HepG2 (cell line): ENCODE data around the gene NT5DC1. TPM values are rescaled to one million over a fixed set of nuclear protein-coding genes. Genes with fewer than 3 reads are reported as not detected.
A peak's percentile ranks its signal among the peaks of the same experiment; 100 is the strongest.

Experiments used
- ELK4 ChIP-seq: sonication (generic); formaldehyde crosslinking; IDR thresholded peaks from 2 replicates; pipeline ENCODE4 v1.9.0; 2021; ENCODE audit warnings: missing genetic modification reagents, borderline replicate concordance
- ESRRA ChIP-seq: sonication (generic); formaldehyde crosslinking; IDR thresholded peaks from 2 replicates; pipeline ENCODE4 v1.5.1; 2020; ENCODE audit warnings: mild to moderate bottlenecking, low read depth, missing genetic modification reagents
- FOXC1 ChIP-seq: sonication (generic); formaldehyde crosslinking; IDR thresholded peaks from 2 replicates; pipeline ENCODE4 v1.8.0; 2022; ENCODE audit warnings: mild to moderate bottlenecking, missing genetic modification reagents, borderline replicate concordance
- HNF1B ChIP-seq: sonication (generic); formaldehyde crosslinking; IDR thresholded peaks from 2 replicates; pipeline ENCODE4 v1.5.1; 2020; ENCODE audit warnings: mild to moderate bottlenecking, moderate library complexity, missing genetic modification reagents
- HNF4A ChIP-seq: sonication (generic); formaldehyde crosslinking; IDR thresholded peaks from 2 replicates; pipeline ENCODE4 v1.4.0; 2020; ENCODE audit warnings: missing genetic modification reagents
- MAF1 ChIP-seq: sonication (generic); formaldehyde crosslinking; IDR thresholded peaks from 2 replicates; pipeline ENCODE4 v1.5.0; 2020; ENCODE audit warnings: missing genetic modification reagents, borderline replicate concordance
- PHF8 ChIP-seq: sonication (generic); formaldehyde crosslinking; IDR thresholded peaks from 2 replicates; pipeline ENCODE4 v1.5.0; 2020; ENCODE audit warnings: missing genetic modification reagents
- RELA ChIP-seq: sonication (generic); formaldehyde crosslinking; IDR thresholded peaks from 2 replicates; pipeline ENCODE4 v1.4.0; 2020; ENCODE audit warnings: missing genetic modification reagents
- REXO4 ChIP-seq: sonication (generic); formaldehyde crosslinking; IDR thresholded peaks from 2 replicates; pipeline ENCODE4 v1.8.0; 2022; ENCODE audit warnings: missing genetic modification reagents, mild to moderate bottlenecking, borderline replicate concordance
- RFXAP ChIP-seq: sonication (generic); formaldehyde crosslinking; IDR thresholded peaks from 2 replicates; pipeline ENCODE4 v1.4.0; 2020; ENCODE audit warnings: missing genetic modification reagents, borderline replicate concordance
- ZBTB44 ChIP-seq: sonication (generic); formaldehyde crosslinking; IDR thresholded peaks from 2 replicates; pipeline ENCODE4 v1.4.0; 2020; ENCODE audit warnings: missing genetic modification reagents
- ZFP90 ChIP-seq: sonication (generic); formaldehyde crosslinking; IDR thresholded peaks from 2 replicates; pipeline ENCODE4 v1.8.0; 2022; ENCODE audit warnings: missing genetic modification reagents, mild to moderate bottlenecking, inconsistent platforms, borderline replicate concordance
- ZHX1 ChIP-seq: sonication (generic); formaldehyde crosslinking; IDR thresholded peaks from 2 replicates; pipeline ENCODE4 v1.8.1; 2022; ENCODE audit warnings: low read depth, mild to moderate bottlenecking, missing genetic modification reagents
- ZNF143 ChIP-seq: sonication (generic); formaldehyde crosslinking; IDR thresholded peaks from 2 replicates; pipeline ENCODE4 v1.4.0; 2020; ENCODE audit warnings: missing genetic modification reagents
- ZNF547 ChIP-seq: sonication (generic); formaldehyde crosslinking; IDR thresholded peaks from 2 replicates; pipeline ENCODE4 v1.5.1; 2020; ENCODE audit warnings: mild to moderate bottlenecking, missing genetic modification reagents
- ZNF557 ChIP-seq: sonication (generic); formaldehyde crosslinking; IDR thresholded peaks from 2 replicates; pipeline ENCODE4 v1.4.0; 2020; ENCODE audit warnings: missing genetic modification reagents
- ZNF605 ChIP-seq: sonication (generic); formaldehyde crosslinking; IDR thresholded peaks from 2 replicates; pipeline ENCODE4 v1.8.0; 2022; ENCODE audit warnings: mild to moderate bottlenecking, missing genetic modification reagents
- polyA plus RNA-seq, 8 experiments: library from polyadenylated mRNA; depleted of rRNA in 3 of 8; stranded (reverse) in 7 of 8; unstranded in 1 of 8; fragments of >200 nt; fragmentation: Illumina TruSeq in 4 of 8; extraction: Trizol in 4 of 8; gene quantifications; 2 replicates each; pipeline versions ENCODE4 v1.2.1 to v1.2.3, GENCODE V29; 2011 to 2016; ENCODE audit warnings: low read depth in 4 of 8, missing spikeins in 1 of 8, mixed read lengths in 1 of 8; ENCODE audit not compliant: insufficient read depth in 1 of 8
- total RNA-seq, 5 experiments: library from RNA; depleted of rRNA; stranded (reverse); fragments of >200 nt; fragmentation: Illumina TruSeq; extraction: Trizol; gene quantifications; 2 replicates each; pipeline ENCODE4 v1.2.3, GENCODE V29; 2016; ENCODE audit warnings: low read depth in 1 of 5
- TF ChIP-seq, protein P1 (sequence below): sonication (generic); formaldehyde crosslinking; IDR thresholded peaks from 2 replicates; pipeline ENCODE4 v1.5.0; 2020; ENCODE audit warnings: mild to moderate bottlenecking, missing genetic modification reagents

NT5DC1 gene
- total and polyA plus RNA-seq, 2 of the 13 experiments (the other 11 are each of a cell fraction or from before 2014, with no cell fraction given): 27.0 to 56.1 TPM

GRCh38 chr6:116279232-116280160 is 178.8 kb downstream of the NT5DC1 start, which contains the start of gene TSPYL1 (continued):
- 0 out of 2 replicates have a peak, but pooled peaks have one; percentile 69 for TF ChIP-seq ZHX1 (CRISPR knock-in tag)
- no peak for TF ChIP-seq ESRRA (CRISPR knock-in tag)
- TF ChIP-seq ZBTB44 (CRISPR knock-in tag): no peak
- TF ChIP-seq ZNF557 (CRISPR knock-in tag): 0 out of 2 replicates have a peak, but pooled peaks have one; percentile 41
- peak; percentile 36; the same call in 1 of the 2 replicates for TF ChIP-seq MAF1 (CRISPR knock-in tag)
- TF ChIP-seq HNF1B (CRISPR knock-in tag): peak; percentile 82
- TF ChIP-seq PHF8 (CRISPR knock-in tag): peak; percentile 98
- TF ChIP-seq ELK4 (CRISPR knock-in tag): no peak
- TF ChIP-seq ZNF143: 0 out of 2 replicates have a peak, but pooled peaks have one; percentile 54
- TF ChIP-seq RFXAP (CRISPR knock-in tag): peak; percentile 100
- TF ChIP-seq ZNF547: peak; percentile 92; the same call in 1 of the 2 replicates
- no peak for TF ChIP-seq REXO4
- no peak; the same call in none of the 2 replicates for TF ChIP-seq FOXC1 (CRISPR knock-in tag)
- peak; percentile 80; the same call in 1 of the 2 replicates for TF ChIP-seq ZNF605
- no peak for TF ChIP-seq RELA (CRISPR knock-in tag)
- TF ChIP-seq, protein P1, sequence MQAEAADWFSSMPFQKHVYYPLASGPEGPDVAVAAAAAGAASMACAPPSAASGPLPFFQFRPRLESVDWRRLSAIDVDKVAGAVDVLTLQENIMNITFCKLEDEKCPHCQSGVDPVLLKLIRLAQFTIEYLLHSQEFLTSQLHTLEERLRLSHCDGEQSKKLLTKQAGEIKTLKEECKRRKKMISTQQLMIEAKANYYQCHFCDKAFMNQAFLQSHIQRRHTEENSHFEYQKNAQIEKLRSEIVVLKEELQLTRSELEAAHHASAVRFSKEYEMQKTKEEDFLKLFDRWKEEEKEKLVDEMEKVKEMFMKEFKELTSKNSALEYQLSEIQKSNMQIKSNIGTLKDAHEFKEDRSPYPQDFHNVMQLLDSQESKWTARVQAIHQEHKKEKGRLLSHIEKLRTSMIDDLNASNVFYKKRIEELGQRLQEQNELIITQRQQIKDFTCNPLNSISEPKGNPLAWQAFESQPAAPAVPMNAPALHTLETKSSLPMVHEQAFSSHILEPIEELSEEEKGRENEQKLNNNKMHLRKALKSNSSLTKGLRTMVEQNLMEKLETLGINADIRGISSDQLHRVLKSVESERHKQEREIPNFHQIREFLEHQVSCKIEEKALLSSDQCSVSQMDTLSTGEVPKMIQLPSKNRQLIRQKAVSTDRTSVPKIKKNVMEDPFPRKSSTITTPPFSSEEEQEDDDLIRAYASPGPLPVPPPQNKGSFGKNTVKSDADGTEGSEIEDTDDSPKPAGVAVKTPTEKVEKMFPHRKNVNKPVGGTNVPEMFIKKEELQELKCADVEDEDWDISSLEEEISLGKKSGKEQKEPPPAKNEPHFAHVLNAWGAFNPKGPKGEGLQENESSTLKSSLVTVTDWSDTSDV (CRISPR knock-in tag): peak; percentile 95
- TF ChIP-seq HNF4A (CRISPR knock-in tag): no peak
- peak; percentile 78 for TF ChIP-seq ZFP90 (CRISPR knock-in tag)
